ENCODE results near the gene DNAJC17.

Gene DNAJC17

GRCh38 chr15:40723919-40724318 lies 83.4 kb downstream of the DNAJC17 start:
- DNase-seq, result no peak

GRCh38 chr15:40722934-40723333 lies 84.3 kb downstream of the DNAJC17 start:
- DNase-seq, result no peak

DNA sequence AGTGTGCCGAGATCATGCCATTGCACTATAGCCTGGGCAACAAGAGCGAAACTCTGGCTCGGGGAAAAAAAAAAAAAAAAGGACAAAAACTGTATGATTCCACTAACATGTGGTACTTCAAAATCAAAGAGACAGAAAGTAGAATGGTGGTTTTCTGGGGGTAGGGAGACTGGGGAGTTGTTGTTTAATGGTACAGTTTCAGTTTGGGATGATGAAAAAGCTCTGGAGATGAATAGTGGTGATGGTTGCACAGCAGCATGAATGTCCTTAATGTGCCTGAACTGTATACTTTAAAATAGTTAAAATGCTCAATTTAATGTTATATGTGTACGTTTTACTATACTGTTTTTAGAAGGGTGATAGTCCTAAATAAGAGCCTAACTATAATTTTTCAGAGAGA lies 84.9 kb downstream of the DNAJC17 start:
- DNase-seq, result no peak

DNA sequence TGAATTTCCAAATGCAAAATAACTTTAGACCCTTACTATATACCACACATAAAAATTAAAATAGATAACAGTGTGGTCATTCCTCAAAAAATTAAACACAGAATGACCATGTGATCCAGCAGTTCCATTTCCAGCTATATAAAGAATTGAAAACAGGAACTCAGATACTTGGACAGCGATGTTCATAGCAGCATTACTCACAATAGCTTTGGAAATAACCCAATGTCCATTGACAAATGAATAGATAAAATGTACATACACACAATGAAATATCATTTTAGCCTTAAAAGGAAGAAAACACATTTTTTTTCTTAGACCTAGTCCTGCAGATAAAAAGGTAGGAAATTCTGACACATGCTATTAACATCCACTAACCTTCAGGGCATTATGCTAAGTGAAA lies 85.6 kb downstream of the DNAJC17 start:
- DNase-seq, result no peak

DNA sequence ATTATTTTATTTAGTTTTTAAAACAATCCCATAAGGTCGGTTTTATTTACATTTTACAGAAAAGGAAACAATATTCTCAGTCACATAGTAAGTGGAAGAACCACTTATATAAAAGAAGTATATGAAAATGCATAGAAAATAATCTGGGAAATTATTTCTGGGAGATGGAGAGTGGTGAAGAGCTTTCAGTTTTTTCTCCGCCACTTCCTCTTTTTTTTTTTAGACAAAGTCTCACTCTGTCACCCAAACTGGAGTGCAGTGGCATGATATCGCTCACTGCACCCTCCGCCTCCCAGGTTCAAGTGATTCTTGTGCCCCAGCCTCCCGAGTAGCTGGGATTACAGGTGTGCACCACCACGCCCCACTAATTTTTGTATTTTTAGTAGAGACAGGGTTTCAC lies 91.1 kb downstream of the DNAJC17 start:
- no peak for DNase-seq
